ENCODE results near the gene LPAR4.
"Not testable (repeated sequence)": the region's sequence is repeated elsewhere in the genome, so short reads cannot be mapped to it uniquely, and the experiment has no call there.

The LPAR4 gene

GRCh38 chrX:78796916-78797315, 49.4 kb downstream of the LPAR4 start:
- no peaks in the 10 kb centered on the region for H3K9me3 Mint-ChIP-seq
- H3K27ac Mint-ChIP-seq, result no peak overlapping the region
- H3K36me3 Mint-ChIP-seq (ENCODE audit: low read depth), result no peaks in the 10 kb centered on the region
- H3K4me1 Mint-ChIP-seq (ENCODE audit: low read depth), result no peaks in the 10 kb centered on the region
- H3K4me3 Mint-ChIP-seq, result no peak overlapping the region
- no peaks in the 10 kb centered on the region for H3K27me3 Mint-ChIP-seq
- intact Hi-C loops (cut with micrococcal nuclease), result no loop called here

- no peak overlapping the region for H3K4me3 Mint-ChIP-seq
- intact Hi-C loops (cut with micrococcal nuclease), result no loop called here
- H3K9me3 Mint-ChIP-seq, result no peaks in the 10 kb centered on the region
- no peaks in the 10 kb centered on the region for H3K4me1 Mint-ChIP-seq (ENCODE audit: low read depth)
- H3K36me3 Mint-ChIP-seq (ENCODE audit: low read depth), result no peaks in the 10 kb centered on the region
- H3K27me3 Mint-ChIP-seq, result no peaks in the 10 kb centered on the region
- H3K27ac Mint-ChIP-seq, result no peak overlapping the region
Observed at GRCh38 chrX:78800114-78800513, 52.6 kb downstream of the LPAR4 start.

DNA sequence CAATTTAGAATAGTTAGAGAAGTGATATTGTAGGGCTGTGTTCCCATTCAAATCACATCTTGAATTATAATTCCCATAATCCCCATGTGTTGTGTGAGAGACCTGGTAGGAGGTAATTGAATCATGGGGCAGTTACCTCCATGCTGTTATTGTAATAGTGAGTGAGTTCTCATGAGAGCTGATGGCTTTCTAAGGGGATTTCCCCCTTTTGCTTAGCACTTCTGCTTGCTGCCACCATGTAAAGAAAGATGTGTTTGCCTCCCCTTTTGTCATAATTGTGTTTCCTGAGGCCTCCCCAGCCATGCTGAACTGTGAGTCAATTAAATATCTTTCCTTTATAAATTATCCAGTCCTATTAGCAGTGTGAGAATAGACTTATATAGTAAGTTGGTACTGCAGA, 53.2 kb downstream of the LPAR4 start:
- H3K9me3 Mint-ChIP-seq, result no peaks in the 10 kb centered on the region

DNA sequence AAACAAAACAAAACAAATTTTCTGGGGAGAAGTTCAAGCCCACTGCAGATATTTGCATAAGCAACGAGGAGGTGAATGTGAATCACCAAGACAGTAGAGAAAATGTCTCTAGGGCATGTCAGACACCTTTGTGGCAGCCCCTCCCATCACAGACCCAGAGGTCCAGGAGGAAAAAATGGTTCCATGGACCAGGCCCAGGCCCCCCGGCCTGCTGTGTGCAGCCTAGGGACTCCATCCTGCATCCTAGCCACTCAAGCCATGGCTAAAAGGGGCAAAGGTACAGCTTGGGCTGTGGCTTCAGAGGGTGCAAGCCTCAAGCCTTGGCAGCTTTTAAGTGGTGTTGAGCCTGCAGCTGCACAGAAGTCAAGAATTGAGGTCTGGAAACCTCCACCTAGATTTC, 54.0 kb downstream of the LPAR4 start:
- no peaks in the 10 kb centered on the region for H3K27me3 Mint-ChIP-seq
- no peak overlapping the region for H3K4me3 Mint-ChIP-seq
- no peak overlapping the region for H3K27ac Mint-ChIP-seq
- intact Hi-C loops (cut with micrococcal nuclease), result no loop called here
- no peaks in the 10 kb centered on the region for H3K4me1 Mint-ChIP-seq (ENCODE audit: low read depth)
- no peaks in the 10 kb centered on the region for H3K9me3 Mint-ChIP-seq
- no peaks in the 10 kb centered on the region for H3K36me3 Mint-ChIP-seq (ENCODE audit: low read depth)

More for the DNA sequence above, 53.2 kb downstream of the LPAR4 start:
- no peaks in the 10 kb centered on the region for H3K4me1 Mint-ChIP-seq (ENCODE audit: low read depth)
- intact Hi-C loops (cut with micrococcal nuclease), result no loop called here
- no peak overlapping the region for H3K4me3 Mint-ChIP-seq
- H3K36me3 Mint-ChIP-seq (ENCODE audit: low read depth), result no peaks in the 10 kb centered on the region
- no peak overlapping the region for H3K27ac Mint-ChIP-seq
- H3K27me3 Mint-ChIP-seq, result no peaks in the 10 kb centered on the region

DNA sequence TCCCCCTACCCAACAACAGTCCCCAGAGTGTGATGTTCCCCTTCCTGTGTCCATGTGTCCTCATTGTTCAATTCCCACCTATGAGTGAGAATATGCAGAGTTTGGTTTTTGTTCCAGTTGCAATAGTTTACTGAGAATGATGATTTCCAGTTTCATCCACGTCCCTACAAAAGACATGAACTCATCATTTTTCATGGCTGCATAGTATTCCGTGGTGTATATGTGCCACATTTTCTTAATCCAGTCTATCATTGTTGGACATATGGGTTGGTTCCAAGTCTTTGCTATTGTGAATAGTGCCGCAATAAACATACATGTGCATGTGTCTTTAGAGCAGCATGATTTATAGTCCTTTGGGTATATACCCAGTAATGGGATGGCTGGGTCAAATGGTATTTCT, 55.0 kb downstream of the LPAR4 start:
- H3K4me1 Mint-ChIP-seq (ENCODE audit: low read depth); H3K27me3 Mint-ChIP-seq; intact Hi-C loops (cut with micrococcal nuclease); H3K4me3 Mint-ChIP-seq; H3K9me3 Mint-ChIP-seq; H3K27ac Mint-ChIP-seq; H3K36me3 Mint-ChIP-seq (ENCODE audit: low read depth): not testable (repeated sequence)
